ENCODE results near the gene FBN1.

The FBN1 gene

DNA sequence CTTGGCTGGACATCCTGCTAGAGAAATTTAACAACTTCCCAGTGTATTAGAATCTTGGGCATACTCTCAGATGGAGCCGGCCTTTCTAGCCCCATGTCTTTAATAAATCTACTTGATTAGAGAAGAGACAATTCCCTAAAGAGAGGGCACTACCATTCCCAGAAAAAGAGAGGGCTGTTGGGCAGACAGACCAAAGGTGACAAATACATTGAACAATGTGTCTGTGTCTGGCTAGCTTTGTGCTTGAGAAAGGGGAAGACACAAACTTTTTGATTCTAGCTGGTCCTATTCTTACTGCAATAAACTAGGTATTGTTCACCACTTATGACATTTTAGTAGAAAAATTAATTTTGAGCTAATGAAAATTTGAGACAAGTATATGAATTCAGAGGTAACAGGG, 256.6 kb downstream of the FBN1 start:
- no peak for DNase-seq

- DNase-seq = no peak
Measured at GRCh38 chr15:48388016-48388851, 257.3 kb downstream of the FBN1 start.

DNA sequence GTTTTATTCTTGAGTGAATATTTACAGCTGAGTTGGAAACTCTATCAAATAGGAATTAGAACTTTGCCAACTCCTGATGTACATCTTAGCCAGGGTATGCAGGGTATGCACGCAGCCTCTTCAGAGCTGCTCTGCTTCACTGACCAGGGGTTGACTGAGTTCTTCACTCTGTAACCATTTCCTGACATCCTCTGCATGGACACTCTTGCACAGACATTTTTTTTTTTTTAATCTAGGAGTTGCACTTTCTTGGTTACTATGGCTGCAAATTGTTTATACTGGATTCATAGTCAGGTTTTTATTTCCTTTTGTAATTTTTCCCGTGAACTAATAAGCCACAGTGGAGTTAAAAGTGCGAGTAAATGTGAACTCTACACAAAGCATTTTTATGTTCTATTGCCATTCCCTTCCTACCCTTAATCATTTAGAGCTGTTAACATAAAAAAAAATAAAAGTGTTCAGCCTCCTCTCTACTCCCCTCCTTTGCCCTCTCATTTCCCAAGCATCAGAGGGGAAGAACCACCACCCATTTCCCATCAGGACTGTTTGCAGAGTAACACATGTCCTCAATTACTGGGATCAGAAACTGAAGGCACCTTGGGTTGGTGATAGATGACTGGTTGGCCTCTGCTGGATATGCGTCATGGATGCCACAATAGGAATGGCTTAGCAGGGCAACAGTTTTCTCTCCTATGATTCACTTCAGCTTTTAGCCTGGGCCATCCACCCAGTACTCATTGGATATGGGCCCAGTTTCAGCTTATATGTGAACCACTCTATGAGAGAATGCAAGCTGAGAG, 260.3 kb downstream of the FBN1 start:
- DNase-seq = no peak

DNA sequence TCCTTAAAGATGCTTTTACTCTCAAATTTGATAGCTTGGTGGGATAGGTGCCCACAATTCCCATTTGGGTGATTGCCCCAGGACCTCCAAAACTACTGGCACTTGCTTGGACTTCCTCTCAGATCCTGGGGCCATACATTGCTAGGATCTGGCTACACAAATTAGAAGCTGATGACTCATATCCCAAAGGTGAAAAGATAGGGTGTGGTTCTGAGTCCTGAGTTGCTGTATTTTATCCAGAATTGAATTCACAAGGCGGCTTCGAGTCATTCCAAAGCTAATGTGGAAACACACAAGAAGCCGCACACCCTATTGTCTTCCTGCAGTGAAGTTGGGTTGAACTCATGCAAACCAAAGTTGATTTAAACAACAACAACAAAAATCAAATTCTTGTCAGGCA, 260.9 kb downstream of the FBN1 start:
- no peak for DNase-seq

- DNase-seq = no peak
Measured at GRCh38 chr15:48383031-48383430, 262.5 kb downstream of the FBN1 start.

DNA sequence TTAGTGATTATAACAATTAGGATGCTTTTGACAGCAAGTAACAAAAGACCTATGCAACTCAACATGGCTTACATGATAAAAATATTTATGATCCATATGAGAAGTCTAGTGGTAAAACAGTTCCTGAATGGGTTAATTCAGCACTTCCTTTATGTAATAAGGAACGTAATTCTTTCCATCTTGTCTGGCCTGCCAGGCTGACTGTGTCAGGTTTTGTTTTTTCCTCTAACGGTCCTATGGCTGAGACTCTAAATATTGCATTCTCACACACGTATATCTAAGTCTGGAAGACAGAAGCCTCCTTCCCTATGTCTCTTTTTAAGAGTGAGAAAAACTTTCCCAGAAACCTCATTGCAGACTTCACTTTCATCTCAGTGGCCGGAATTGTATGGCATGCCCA, 263.6 kb downstream of the FBN1 start:
- DNase-seq = no peak

DNA sequence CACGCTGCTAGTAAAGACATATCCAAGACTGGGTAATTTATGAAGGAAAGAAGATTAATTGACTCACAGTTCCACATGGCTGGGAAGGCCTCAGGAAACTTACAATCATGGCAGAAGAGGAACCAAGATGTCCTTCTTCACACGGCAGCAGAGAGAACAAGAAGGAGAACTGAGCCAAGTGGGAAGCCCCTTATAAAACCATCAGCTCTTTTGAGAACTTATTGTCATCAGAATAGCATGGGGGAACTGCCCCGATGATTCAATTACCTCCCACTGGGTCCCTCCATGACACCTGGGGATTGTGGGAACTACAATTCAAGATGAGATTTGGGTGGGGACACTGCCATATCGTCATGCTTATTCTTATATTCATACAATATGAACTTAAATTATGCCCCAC, 265.3 kb downstream of the FBN1 start:
- no peak for DNase-seq

GRCh38 chr15:48375767-48376166, 269.7 kb downstream of the FBN1 start:
- no peak for DNase-seq

GRCh38 chr15:48374472-48374871, 271.0 kb downstream of the FBN1 start:
- no peak for DNase-seq

DNA sequence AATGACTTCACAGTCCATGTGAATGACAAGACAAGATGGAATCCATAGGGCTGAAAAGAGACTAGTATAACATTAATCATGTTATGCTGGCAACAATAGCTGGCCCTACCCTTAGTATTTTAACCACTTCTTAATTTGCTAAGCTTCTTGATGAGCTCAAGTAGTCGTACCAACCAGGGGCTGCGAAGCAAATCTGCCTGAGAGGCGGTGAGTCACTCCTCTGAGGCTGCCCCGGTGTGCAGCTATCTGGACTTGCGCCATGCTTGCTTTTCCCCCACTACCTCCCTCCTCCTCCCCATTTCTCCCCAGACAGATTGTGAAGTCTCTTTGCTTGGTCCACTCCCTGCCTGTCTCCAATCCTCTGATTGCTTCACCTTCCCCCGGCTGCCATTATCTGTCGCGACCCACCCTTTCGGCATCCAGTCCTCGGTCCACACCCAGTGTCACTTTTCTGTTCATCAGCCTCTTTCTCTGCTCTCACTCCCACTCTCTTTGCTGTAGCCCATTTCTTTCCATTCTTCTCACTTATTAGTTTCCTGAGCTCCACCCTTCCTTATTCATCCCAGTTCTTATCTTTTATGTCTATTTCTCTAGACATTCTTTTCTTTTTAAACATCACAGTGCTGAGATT, 271.6 kb downstream of the FBN1 start:
- DNase-seq = peak; percentile 42

DNA sequence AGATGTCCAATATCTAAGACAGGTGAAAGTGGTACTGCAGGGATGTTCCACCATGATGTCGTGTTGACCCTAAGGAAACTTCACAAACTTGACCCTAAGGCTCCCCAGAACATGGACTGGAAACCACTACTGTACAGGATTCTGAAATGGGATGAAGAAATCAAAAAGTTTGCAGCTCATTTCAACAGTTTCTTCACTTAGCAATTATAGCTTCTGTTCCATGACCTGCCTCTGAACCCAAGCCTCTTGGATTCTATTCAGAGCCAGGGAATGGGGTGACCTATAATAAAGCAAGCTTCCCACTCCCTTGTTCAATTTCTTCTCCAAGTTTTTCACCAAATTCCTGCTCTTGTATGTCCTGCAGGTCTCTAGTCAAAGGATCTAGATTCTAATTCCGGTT, 273.5 kb downstream of the FBN1 start:
- DNase-seq = no peak

- no peak for DNase-seq
Measured at GRCh38 chr15:48371550-48371949, 274.0 kb downstream of the FBN1 start.

DNA sequence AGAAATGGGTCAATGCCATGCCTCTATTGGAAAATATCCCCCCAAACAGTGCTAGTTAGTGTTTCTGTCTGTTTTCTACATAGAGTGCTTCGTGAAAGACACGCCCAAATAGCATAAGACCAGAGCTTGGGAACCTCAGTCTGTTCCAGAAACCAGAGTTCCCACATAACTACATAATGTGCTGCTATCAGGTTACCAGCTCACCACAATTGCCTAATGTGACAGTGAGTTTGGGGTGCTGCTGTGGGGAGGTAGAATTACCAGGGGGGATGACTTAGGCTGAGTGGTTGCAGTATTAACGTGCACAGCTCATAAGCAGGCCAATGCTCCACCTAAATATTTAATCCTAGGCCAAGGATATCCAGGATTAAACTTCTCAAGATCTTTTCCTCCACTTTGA, 275.0 kb downstream of the FBN1 start:
- DNase-seq = no peak

DNA sequence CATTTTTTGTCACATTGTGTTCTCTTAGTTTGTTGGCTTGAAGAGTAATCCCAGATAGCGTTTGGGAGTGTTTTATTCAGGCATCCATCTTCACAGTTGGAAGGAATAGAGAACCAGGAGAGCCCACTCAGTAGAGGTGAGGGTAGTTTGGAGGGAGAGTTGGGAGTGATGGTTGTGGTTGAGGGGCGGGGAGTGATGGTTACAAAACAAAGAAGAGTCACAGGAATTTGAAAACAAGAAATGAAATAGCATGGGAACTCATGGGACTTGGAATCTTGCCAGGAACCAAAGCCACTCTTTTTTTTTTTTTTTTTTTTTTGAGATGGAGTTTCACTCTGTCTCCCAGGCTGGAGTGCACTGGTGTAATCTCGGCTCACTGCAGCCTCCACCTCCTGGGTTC, 278.0 kb downstream of the FBN1 start:
- no peak for DNase-seq

GRCh38 chr15:48366584-48367312, 278.8 kb downstream of the FBN1 start:
- DNase-seq = no peak

- DNase-seq = no peak
Measured at GRCh38 chr15:48365575-48365974, 279.9 kb downstream of the FBN1 start.

DNA sequence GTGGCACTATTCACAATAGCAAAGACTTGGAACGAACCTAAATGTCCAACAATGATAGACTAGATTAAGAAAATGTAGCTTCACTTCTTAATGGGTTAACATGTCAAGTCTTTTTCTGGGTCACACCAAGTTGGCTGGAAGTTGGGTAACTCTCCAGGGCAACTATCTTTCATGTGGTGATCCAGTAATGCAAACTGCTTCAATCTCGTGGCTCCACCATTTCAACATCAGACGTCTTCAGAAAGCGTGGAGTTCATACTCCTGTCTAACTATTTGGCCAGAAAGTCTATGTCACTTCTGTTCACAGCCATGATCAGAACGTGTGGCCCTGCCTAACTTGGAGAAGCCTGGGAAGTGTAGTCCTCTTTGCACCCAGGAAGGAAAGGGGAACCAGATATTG, 282.0 kb downstream of the FBN1 start:
- DNase-seq = no peak

- DNase-seq = no peak
Measured at GRCh38 chr15:48361685-48362084, 283.8 kb downstream of the FBN1 start.

GRCh38 chr15:48360841-48361240, 284.7 kb downstream of the FBN1 start:
- DNase-seq = peak; percentile 11

Measured in NCI-H82 (cell line).